K562 (cell line): ENCODE measurements around the gene SH3BGRL2. TPM values are rescaled to one million over a fixed set of nuclear protein-coding genes. Genes with fewer than 3 reads are reported as not detected.

ENCODE experiments used
- BDP1 ChIP-seq: IDR thresholded peaks from 3 replicates; pipeline ENCODE4 v1.6.1; 2011; ENCODE audit not compliant: insufficient read length, insufficient read depth
- CHD2 ChIP-seq: IDR thresholded peaks from 2 replicates; pipeline ENCODE4 v1.6.1; 2011; ENCODE audit warnings: low read depth, low read length
- CREB5 ChIP-seq: fragments of 250-450 bp; sonication (Bioruptor Pico); IDR thresholded peaks from 2 replicates; pipeline ENCODE4 v1.5.0; 2020; ENCODE audit warnings: mild to moderate bottlenecking
- DPF2 ChIP-seq: fragments of 450-650 bp; IDR thresholded peaks from 2 replicates; pipeline ENCODE4 v1.6.1; 2016
- ESRRB ChIP-seq: fragments of 250-450 bp; sonication (Bioruptor Pico); IDR thresholded peaks from 2 replicates; pipeline ENCODE4 v1.5.0; 2020; ENCODE audit warnings: mild to moderate bottlenecking, moderate library complexity, borderline replicate concordance
- ETS1 ChIP-seq: conservative IDR thresholded peaks from 2 replicates; pipeline ENCODE4 v1.6.1; 2011; ENCODE audit warnings: low read depth, mild to moderate bottlenecking, low read length; ENCODE audit not compliant: control insufficient read depth
- FOXJ2 ChIP-seq: fragments of 200-800 bp; sonication (Bioruptor generic); IDR thresholded peaks from 2 replicates; pipeline ENCODE4 v1.6.1; 2016; ENCODE audit warnings: missing genetic modification characterization, missing compliant biosample characterization
- GATA2 ChIP-seq: sonication (generic); formaldehyde crosslinking; IDR thresholded peaks from 2 replicates; pipeline ENCODE4 v1.4.0; 2020; ENCODE audit warnings: mild to moderate bottlenecking, missing genetic modification reagents
- HDAC2 ChIP-seq: fragments of 450-650 bp; IDR thresholded peaks from 2 replicates; pipeline ENCODE4 v1.6.1; 2016; ENCODE audit warnings: mild to moderate bottlenecking
- HMG20A ChIP-seq: fragments of 450-650 bp; formaldehyde crosslinking; conservative IDR thresholded peaks from 2 replicates; pipeline ENCODE4 v1.4.0; 2020; ENCODE audit warnings: mild to moderate bottlenecking, mixed read lengths
- HOXB6 ChIP-seq: fragments of 250-450 bp; sonication (Bioruptor Pico); IDR thresholded peaks from 2 replicates; pipeline ENCODE4 v1.5.1; 2022; ENCODE audit warnings: mild to moderate bottlenecking, borderline replicate concordance
- MBD1 ChIP-seq: fragments of 250-450 bp; sonication (Bioruptor Pico); IDR thresholded peaks from 2 replicates; pipeline ENCODE4 v1.8.0; 2022; ENCODE audit warnings: inconsistent platforms
- MTA3 ChIP-seq: fragments of 450-650 bp; formaldehyde crosslinking; IDR thresholded peaks from 2 replicates; pipeline ENCODE4 v1.6.1; 2017; ENCODE audit warnings: mild to moderate bottlenecking, borderline replicate concordance
- NR2F6 ChIP-seq: fragments of 450-650 bp; formaldehyde crosslinking; IDR thresholded peaks from 2 replicates; pipeline ENCODE4 v1.4.0; 2020; ENCODE audit warnings: mild to moderate bottlenecking
- PHF21A ChIP-seq: fragments of 450-650 bp; IDR thresholded peaks from 2 replicates; pipeline ENCODE4 v1.6.1; 2017; ENCODE audit warnings: low read depth, borderline replicate concordance
- PPARD ChIP-seq: fragments of 250-450 bp; sonication (Bioruptor Pico); IDR thresholded peaks from 2 replicates; pipeline ENCODE4 v1.8.0; 2022; ENCODE audit warnings: inconsistent platforms, mild to moderate bottlenecking, moderate library complexity
- RNF2 ChIP-seq: sonication (generic); IDR thresholded peaks from 2 replicates; pipeline ENCODE4 v1.6.1; 2016
- SPI1 ChIP-seq: IDR thresholded peaks from 2 replicates; pipeline ENCODE4 v1.6.1; 2011; ENCODE audit warnings: low read depth, low read length, control low read depth, borderline replicate concordance
- TAF9B ChIP-seq: fragments of 450-650 bp; IDR thresholded peaks from 2 replicates; pipeline ENCODE4 v1.6.1; 2018; ENCODE audit warnings: mild to moderate bottlenecking; ENCODE audit not compliant: partially characterized antibody
- TEAD4 ChIP-seq, 2 experiments: sonication (generic) in 1 of 2; formaldehyde crosslinking in 1 of 2; IDR thresholded peaks; 2 replicates each; pipeline versions ENCODE4 v1.6.1 to v1.8.0; 2012 to 2022; ENCODE audit warnings: borderline replicate concordance in 1 of 2, inconsistent platforms in 1 of 2, low read length in 1 of 2, mild to moderate bottlenecking in 1 of 2, missing genetic modification reagents in 1 of 2
- TGIF2 ChIP-seq: sonication (generic); formaldehyde crosslinking; IDR thresholded peaks from 2 replicates; pipeline ENCODE4 v1.8.1; 2022; ENCODE audit warnings: mild to moderate bottlenecking, missing genetic modification reagents, moderate library complexity
- TRIM25 ChIP-seq: fragments of 450-650 bp; IDR thresholded peaks from 2 replicates; pipeline ENCODE4 v1.7.0; 2016; ENCODE audit warnings: borderline replicate concordance
- TRIM28 ChIP-seq: fragments of 450-650 bp; IDR thresholded peaks from 2 replicates; pipeline ENCODE4 v1.6.1; 2017
- ZNF165 ChIP-seq: fragments of 250-450 bp; sonication (Bioruptor Pico); IDR thresholded peaks from 2 replicates; pipeline ENCODE4 v1.4.0; 2020; ENCODE audit warnings: borderline replicate concordance
- ZNF316 ChIP-seq: fragments of 450-650 bp; IDR thresholded peaks from 2 replicates; pipeline ENCODE4 v1.6.1; 2016
- ZNF644 ChIP-seq: fragments of 200-800 bp; sonication (Bioruptor generic); IDR thresholded peaks from 2 replicates; pipeline ENCODE4 v1.6.1; 2016; ENCODE audit warnings: low read depth, missing genetic modification characterization, missing compliant biosample characterization
- ZNF717 ChIP-seq: fragments of 250-450 bp; sonication (Bioruptor Pico); IDR thresholded peaks from 2 replicates; pipeline ENCODE4 v1.5.0; 2021
- polyA plus RNA-seq, 8 experiments: library from polyadenylated mRNA; depleted of rRNA in 4 of 8; stranded (reverse) in 5 of 8; unstranded in 3 of 8; fragments of >200 nt; fragmentation: Nextera tagmentation in 2 of 8; fragmentation: Illumina TruSeq in 1 of 8; extraction: Ambion mirVana in 2 of 8; extraction: Trizol in 1 of 8; gene quantifications; 2 replicates each; pipeline versions ENCODE4 v1.2.1 to v1.2.3, GENCODE V29; 2011 to 2014; ENCODE audit warnings: inconsistent platforms in 1 of 8, missing spikeins in 1 of 8
- total RNA-seq, 7 experiments: library from RNA; depleted of rRNA in 6 of 7; stranded (reverse); fragments of >200 nt in 6 of 7; fragmentation: Illumina TruSeq in 2 of 7; extraction: Trizol in 2 of 7; gene quantifications; 2 replicates each; pipeline versions ENCODE4 v1.2.1 to v1.2.3, GENCODE V29; 2011 to 2021; ENCODE audit warnings: low replicate concordance in 1 of 7

SH3BGRL2 gene
- total and polyA plus RNA-seq, 9 of the 15 experiments (the other 6 are each of a cell fraction or from before 2014, with no cell fraction given): 4.4 to 12.1 (median 7.3) TPM

GRCh38 chr6:79604583-79605037 lies 26.5 kb upstream of the SH3BGRL2 start (continued):
- TF ChIP-seq CREB5 (CRISPR knock-in tag) (no peak), ETS1 (no peak), HOXB6 (CRISPR knock-in tag) (no peak), DPF2 (peak; percentile 92), ESRRB (CRISPR knock-in tag) (no peak), ZNF316 (peak; percentile 36; the same call in 1 of the 2 replicates), PPARD (no peak), NR2F6 (CRISPR knock-in tag) (no peak), HMG20A (CRISPR knock-in tag) (no peak), ZNF717 (no peak), FOXJ2 (tag) (no peak), GATA2 (CRISPR knock-in tag) (peak; percentile 77; the same call in 1 of the 2 replicates), MBD1 (CRISPR knock-in tag) (no peak), MTA3 (no peak), PHF21A (no peak), RNF2 (no peak; the same call in 1 of the 2 replicates), ZNF165 (CRISPR knock-in tag) (no peak), CHD2 (no peak), TRIM25 (no peak), SPI1 (no peak), TAF9B (no peak), TEAD4 (IDR thresholded peaks at IDR 0.05; ENCODE audit: low read length) (peak; percentile 97), TEAD4 (CRISPR knock-in tag; IDR thresholded peaks at IDR 0.05; ENCODE audit: borderline replicate concordance) (no peak), BDP1 (no peak), TRIM28 (no peak), TGIF2 (CRISPR knock-in tag) (no peak), ZNF644 (tag) (no peak), HDAC2 (0 out of 2 replicates have a peak, but pooled peaks have one; percentile 41)
